Epithelial cell of proximal tubule (primary cell): ENCODE measurements around the gene ABCA7. TPM values are rescaled to one million over a fixed set of nuclear protein-coding genes. Genes with fewer than 3 reads are reported as not detected.

ENCODE experiments used
- DNase-seq: peaks from one replicate; pipeline ENCODE4 v3.0.0-alpha.2; 2011; ENCODE audit warnings: low read depth
- H3K4me3 ChIP-seq: 2 replicates; pipeline ENCODE4 v1.5.1; 2011; ENCODE audit warnings: low read depth, mild to moderate bottlenecking, low read length
- CTCF ChIP-seq: conservative IDR thresholded peaks from 2 replicates; pipeline ENCODE4 v1.5.1; 2012; ENCODE audit warnings: low read depth, mild to moderate bottlenecking, low read length
- total RNA-seq: library from RNA; depleted of rRNA; stranded (reverse); fragments of >200 nt; gene quantifications from 2 replicates; pipeline ENCODE4 v1.2.3, GENCODE V29; 2015

ABCA7 gene
- total RNA-seq, 1 donor from 2014 or later: 9.7 TPM

- TF ChIP-seq CTCF: no peak
- H3K4me3 ChIP-seq: no peak overlapping the region
- no peak for DNase-seq
These were observed 31.3 kb downstream of the ABCA7 start for GRCh38 chr19:1070931-1071791.

- H3K4me3 ChIP-seq: no peak overlapping the region
- no peak for DNase-seq
- no peak for TF ChIP-seq CTCF
These were observed 32.6 kb downstream of the ABCA7 start for GRCh38 chr19:1072371-1073015.

- H3K4me3 ChIP-seq: no peak overlapping the region
- DNase-seq: no peak
- no peak for TF ChIP-seq CTCF
These were observed 33.4 kb downstream of the ABCA7 start for GRCh38 chr19:1073063-1073955.

- no peak overlapping the region for H3K4me3 ChIP-seq
- DNase-seq: no peak
- TF ChIP-seq CTCF: no peak
These were observed 34.1 kb downstream of the ABCA7 start for GRCh38 chr19:1073956-1074517.

GRCh38 chr19:1074544-1075283, 34.8 kb downstream of the ABCA7 start:
- H3K4me3 ChIP-seq: peak overlapping the region; percentile 27
- no peak for TF ChIP-seq CTCF
- DNase-seq: no peak

- no peak for DNase-seq
These were observed 36.1 kb downstream of the ABCA7 start for GRCh38 chr19:1076046-1076386.

More at GRCh38 chr19:1076046-1076386, 36.1 kb downstream of the ABCA7 start:
- no peak overlapping the region for H3K4me3 ChIP-seq
- TF ChIP-seq CTCF: no peak
